Kidney (tissue), 14 donors: ENCODE results near the gene HMGXB3. TPM values are rescaled to one million over a fixed set of nuclear protein-coding genes. Genes with fewer than 3 reads are reported as not detected.

Source experiments
- DNase-seq, 5 donors: peaks; one replicate each; pipeline ENCODE4 v3.0.0-alpha.2; 2013 to 2020
- FAIRE-seq: peaks from 2 replicates; lab custom pipeline; 2012; peaks lifted over from hg19 to GRCh38; lab: Jason Lieb, UNC
- H3K27ac ChIP-seq, 2 donors: one replicate each; pipeline ENCODE4 v1.7.0; 2013; ENCODE audit warnings: low read depth in 2 of 2, low read length in 2 of 2, inconsistent platforms in 1 of 2
- H3K27me3 ChIP-seq: one replicate; pipeline ENCODE4 v1.7.1; 2013; ENCODE audit warnings: low read length, inconsistent platforms; ENCODE audit not compliant: control insufficient read depth, insufficient read depth
- H3K36me3 ChIP-seq, 3 donors: one replicate each; pipeline versions ENCODE4 v1.7.0 to v1.7.1; 2013; ENCODE audit warnings: low read length in 3 of 3, control low read depth in 1 of 3, inconsistent platforms in 1 of 3; ENCODE audit not compliant: insufficient read depth in 3 of 3, control insufficient read depth in 2 of 3
- H3K4me1 ChIP-seq, 3 donors: one replicate each; pipeline versions ENCODE4 v1.7.0 to v1.7.1; 2013; ENCODE audit warnings: low read length in 3 of 3, inconsistent platforms in 1 of 3, low read depth in 1 of 3; ENCODE audit not compliant: control insufficient read depth in 2 of 3, insufficient read depth in 2 of 3
- H3K4me3 ChIP-seq, 3 donors: one replicate each; pipeline versions ENCODE4 v1.7.0 to v1.8.1; 2013; ENCODE audit warnings: low read length in 3 of 3, control low read depth in 1 of 3, inconsistent platforms in 1 of 3
- H3K9ac ChIP-seq, 3 donors: one replicate each; pipeline versions ENCODE4 v1.7.0 to v1.7.1; 2013; ENCODE audit warnings: low read length in 3 of 3, control low read depth in 1 of 3, inconsistent platforms in 1 of 3
- H3K9me3 ChIP-seq, 3 donors: one replicate each; pipeline versions ENCODE4 v1.7.0 to v1.7.1; 2013; ENCODE audit warnings: low read length in 3 of 3, control low read depth in 1 of 3, inconsistent platforms in 1 of 3; ENCODE audit not compliant: control insufficient read depth in 2 of 3, insufficient read depth in 1 of 3
- CTCF ChIP-seq: IDR thresholded peaks from 3 replicates; pipeline ENCODE4 v1.5.1; 2012; ENCODE audit warnings: mild to moderate bottlenecking, moderate library complexity, borderline replicate concordance; ENCODE audit not compliant: insufficient read depth; ENCODE audit errors: extremely low read depth
- intact Hi-C: fragments of 100-400 bp; cut with DNase I; formaldehyde crosslinking; loops from one replicate; pipeline ENCODE4 v1.11.1; 2022
- polyA plus RNA-seq: library from polyadenylated mRNA; stranded (reverse); fragments of 350-450 nt; fragmentation: Illumina TruSeq; extraction: RNeasy Lipid Tissue Mini Kit (QIAGEN cat#74804); gene quantifications from one replicate; pipeline ENCODE4 v1.2.3, GENCODE V29; 2014; ENCODE audit warnings: low read depth, low replicate concordance; ENCODE audit not compliant: insufficient read depth
- total RNA-seq: library from RNA; stranded (reverse); fragmentation: NEBNext Ultra II Directional; extraction: Animal tissue kit (Norgen Biotek cat#: 25700); gene quantifications from one replicate; pipeline ENCODE4 v1.2.1, GENCODE V29; 2021
- donor health status: control.
- donor health status: control.
- donor health status: control.
- donor health status: control.
- donor health status: control.
- donor health status: DM: yes; HTN: yes; CAD: no.
- donor health status: Normal renal cell carcinoma (clear cell type).

Gene HMGXB3
- total and polyA plus RNA-seq, 2 donors from 2014 or later: 9.5 to 29.3 TPM

DNA sequence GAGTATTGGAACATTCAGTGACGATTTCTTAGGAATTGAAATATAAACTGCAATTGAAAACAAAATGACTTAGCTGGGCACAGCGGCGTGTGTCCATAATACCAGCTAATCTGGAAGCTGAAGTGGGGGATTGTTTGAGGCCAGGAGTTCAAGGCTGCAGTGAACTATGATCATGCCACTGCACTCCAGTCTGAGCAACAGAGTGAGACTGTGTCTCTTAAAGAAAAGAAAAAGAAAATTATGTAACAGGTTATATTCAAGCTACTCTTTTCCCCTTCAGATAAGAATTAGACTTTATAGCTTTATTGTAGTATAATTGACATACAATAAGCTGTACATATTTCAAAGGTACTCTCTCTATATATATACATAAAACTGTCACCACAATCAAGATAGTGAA lies 33.6 kb upstream of the HMGXB3 start:
- intact Hi-C loops: no loop called here

DNA sequence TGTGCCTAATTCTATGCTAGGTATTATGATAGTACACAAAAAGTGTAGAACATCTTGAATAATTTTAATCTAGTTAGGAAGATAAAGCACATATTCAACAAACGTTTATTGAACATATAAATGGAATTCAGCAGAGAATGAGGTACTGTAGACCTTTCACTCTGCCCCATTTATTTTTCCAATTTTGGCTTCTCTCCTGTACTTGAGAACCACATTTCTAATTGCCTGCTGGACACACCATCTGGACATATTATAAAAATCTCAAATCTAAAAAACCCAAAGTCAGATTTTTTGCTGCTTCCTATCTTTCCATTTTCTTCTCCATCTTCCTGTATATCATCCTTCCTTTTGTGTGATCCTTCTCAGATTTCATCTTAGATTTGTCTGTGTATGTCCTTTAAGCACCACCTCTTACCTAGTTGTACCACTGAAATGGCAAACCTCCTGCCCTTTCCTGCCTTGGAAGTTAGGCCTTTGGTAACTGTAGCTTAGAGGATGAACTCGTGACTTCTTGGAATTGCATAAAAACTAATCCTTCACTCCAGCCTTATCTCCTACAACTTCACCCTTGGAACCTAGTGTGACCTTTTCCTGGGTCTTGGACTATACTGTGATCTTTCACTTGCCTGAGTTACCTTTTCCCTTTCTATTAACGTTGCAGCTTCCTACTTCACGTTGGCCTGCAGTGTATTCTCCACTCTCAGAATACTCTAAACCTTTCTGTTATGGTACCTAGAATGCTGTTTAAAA lies 31.2 kb upstream of the HMGXB3 start:
- DNase-seq (no peak), FAIRE-seq (no peak)
- H3K27me3 ChIP-seq: no peaks in the 10 kb centered on the region
- no peaks in the 10 kb centered on the region for H3K4me1 ChIP-seq
- H3K4me3 ChIP-seq: no peak overlapping the region
- no peaks in the 10 kb centered on the region for H3K36me3 ChIP-seq
- no peak overlapping the region for H3K9ac ChIP-seq
- intact Hi-C loops: no loop called here
- H3K9me3 ChIP-seq: no peaks in the 10 kb centered on the region
- no peak overlapping the region for H3K27ac ChIP-seq
- TF ChIP-seq CTCF: no peak

More for the DNA sequence above, 33.6 kb upstream of the HMGXB3 start:
- Histone ChIP-seq H3K4me1 (no peaks in the 10 kb centered on the region), H3K9me3 (no peaks in the 10 kb centered on the region), H3K4me3 (no peak overlapping the region), H3K27ac (no peak overlapping the region), H3K9ac (no peak overlapping the region), H3K36me3 (no peaks in the 10 kb centered on the region), H3K27me3 (no peaks in the 10 kb centered on the region)
- DNase-seq (no peak), FAIRE-seq (no peak)
- no peak for TF ChIP-seq CTCF

DNA sequence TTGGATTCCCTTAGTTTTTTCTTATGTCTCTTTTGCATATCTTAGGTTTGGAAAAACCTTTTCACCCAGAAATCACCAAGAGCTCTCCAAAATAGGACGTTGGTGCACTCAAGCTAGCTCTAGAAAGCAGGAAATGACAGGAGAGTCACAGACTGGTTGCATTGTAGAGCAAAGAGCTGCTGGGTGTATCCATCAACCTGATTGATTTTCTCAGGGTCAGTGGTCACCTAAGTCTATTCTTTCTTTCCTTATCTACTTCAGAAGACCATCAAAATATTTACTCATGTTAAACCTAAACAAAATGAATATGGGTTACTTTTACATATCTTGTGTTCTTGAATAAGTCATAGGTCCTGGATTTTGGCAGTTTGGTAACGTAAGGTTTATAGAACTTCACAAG lies 25.1 kb upstream of the HMGXB3 start:
- intact Hi-C loops: no loop called here
- H3K4me3 ChIP-seq: no peak overlapping the region
- DNase-seq (no peak), FAIRE-seq (no peak)
- H3K27me3 ChIP-seq: no peaks in the 10 kb centered on the region
- peaks cover 0 to 2% (median 0%) of the 10 kb centered on the region in 3 donors for H3K36me3 ChIP-seq
- no peak overlapping the region for H3K27ac ChIP-seq
- H3K4me1 ChIP-seq: no peaks in the 10 kb centered on the region
- no peak overlapping the region for H3K9ac ChIP-seq
- TF ChIP-seq CTCF: no peak
- H3K9me3 ChIP-seq: no peaks in the 10 kb centered on the region
